HG03378 (cell line): ENCODE measurements around the gene RABL2A.
"Not testable (repeated sequence)": the region's sequence is repeated elsewhere in the genome, so short reads cannot be mapped to it uniquely, and the experiment has no call there.

Experiments
- ATAC-seq: cut with Tn5 transposase; IDR thresholded peaks from one replicate; pipeline ENCODE4 v1.9.1; 2021; ENCODE audit warnings: mild to moderate bottlenecking, moderate library complexity; ENCODE audit not compliant: unreplicated experiment

The RABL2A gene

DNA sequence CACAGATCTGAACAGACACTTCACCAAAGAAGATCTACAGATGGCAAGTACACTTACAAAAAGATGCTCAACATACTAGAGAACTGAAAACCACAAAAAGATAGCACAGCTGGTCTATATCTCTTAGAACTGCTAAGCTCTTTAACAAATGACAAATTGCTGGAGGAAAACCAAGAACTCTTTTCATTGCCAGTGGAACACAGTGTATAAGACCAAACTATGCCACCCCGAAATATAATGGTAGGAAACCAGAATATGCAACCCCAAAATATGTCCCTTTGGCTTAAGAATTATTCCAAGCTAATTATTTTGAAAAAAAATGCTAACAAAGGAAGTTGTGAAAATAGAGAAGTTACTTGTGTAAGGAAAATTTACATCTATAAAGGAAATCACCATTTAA is 21.0 kb upstream of the RABL2A start:
- not testable (repeated sequence) for ATAC-seq

DNA sequence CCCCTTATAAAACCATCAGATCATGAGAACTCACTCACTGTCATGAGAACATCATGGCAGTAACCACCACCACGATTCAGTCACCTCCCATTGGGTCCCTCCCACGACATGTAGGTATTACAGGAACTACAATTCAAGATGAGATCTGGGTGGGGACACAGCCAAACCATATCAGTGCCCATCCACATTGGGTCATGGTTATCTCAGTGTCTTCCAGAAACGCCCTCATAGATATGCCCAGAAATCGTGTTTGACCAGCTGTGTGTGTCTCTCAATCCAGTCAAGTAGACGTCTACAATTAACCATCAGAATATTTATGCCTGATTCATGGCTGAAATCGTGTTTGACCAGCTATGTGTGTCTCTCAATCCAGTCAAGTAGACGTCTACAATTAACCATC is 17.2 kb upstream of the RABL2A start:
- not testable (repeated sequence) for ATAC-seq

DNA sequence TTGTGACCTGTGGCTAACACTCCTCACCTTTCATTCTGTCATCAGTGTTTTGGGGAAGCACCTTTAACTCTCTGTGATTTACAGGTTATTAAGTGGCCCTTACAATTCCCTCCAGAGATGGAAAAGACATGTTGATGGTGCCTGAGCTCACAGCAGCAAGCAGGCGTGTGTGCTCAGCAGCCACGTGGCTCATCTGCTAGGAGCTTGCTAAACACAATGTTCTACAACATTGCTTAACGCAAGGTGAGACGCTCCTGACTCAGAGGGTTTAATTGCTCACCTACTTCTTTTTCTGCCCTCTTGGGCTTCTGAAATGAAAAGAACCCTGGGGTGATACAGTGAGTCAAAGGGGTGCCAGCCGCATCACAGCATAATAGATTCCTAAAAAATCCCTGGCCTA is 6.1 kb upstream of the RABL2A start:
- not testable (repeated sequence) for ATAC-seq

DNA sequence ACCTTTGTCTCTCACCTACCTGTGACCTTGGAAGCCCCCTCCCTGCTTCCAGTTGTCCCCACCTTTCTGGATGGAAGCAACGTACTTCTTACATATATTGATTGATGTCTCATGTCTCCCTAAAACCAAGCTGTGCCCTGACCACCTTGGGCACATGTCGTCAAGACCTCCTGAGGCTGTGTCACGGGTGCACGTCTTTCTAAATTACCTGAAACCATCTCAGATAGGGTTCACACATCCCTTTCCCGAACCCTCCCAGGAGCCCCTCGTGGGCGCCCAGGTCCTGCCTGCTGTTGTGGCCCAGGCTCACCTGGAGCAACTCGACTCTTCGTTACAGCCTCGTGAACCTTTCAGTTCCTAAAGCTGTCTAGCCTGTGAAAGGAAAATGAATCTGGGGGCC is 1.2 kb upstream of the RABL2A start:
- ATAC-seq: not testable (repeated sequence)

DNA sequence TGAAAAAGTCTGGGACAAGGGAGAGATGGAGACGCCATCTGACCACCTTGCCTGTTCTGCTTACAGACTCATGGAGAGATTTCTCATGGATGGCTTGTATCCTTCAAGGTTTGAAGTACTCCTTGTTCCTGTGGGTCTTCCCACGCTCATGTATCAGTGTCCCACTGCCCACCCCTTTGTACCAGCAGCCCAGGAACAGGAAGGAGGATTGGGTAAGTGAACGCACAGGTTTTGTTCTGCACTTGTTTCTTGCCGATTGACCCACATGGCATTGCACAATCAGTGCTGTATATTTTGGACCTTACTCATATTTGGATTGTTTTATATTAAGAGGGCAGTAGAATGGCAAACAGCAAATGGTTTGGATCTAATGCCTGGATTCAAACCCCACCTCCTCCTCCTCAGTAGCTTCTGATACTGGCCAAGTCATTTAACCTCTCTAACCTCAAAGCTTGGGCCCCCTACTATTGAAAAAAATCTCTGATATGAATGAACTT is 5.8 kb downstream of the RABL2A start:
- not testable (repeated sequence) for ATAC-seq

GRCh38 chr2:113635358-113635757 is 8.3 kb downstream of the RABL2A start:
- not testable (repeated sequence) for ATAC-seq

DNA sequence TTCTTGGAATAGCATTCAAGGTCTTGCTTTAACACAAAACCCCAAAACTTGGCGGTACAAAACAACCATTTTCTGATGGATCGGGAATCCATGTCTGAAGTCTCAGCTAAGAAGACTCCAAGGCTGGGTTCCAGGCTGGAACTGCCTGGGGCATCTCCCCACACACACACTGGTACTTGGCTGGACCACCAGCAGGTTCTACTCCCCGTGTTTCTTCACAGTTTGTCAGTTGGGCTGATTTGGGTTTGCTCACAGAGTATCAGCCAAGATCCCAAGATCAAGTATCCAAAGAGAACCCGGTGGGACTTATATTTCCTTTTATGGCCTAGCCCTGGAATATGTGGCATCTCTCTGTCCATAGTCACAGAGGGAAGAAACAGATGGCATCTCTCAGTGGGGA is 9.2 kb downstream of the RABL2A start:
- not testable (repeated sequence) for ATAC-seq

DNA sequence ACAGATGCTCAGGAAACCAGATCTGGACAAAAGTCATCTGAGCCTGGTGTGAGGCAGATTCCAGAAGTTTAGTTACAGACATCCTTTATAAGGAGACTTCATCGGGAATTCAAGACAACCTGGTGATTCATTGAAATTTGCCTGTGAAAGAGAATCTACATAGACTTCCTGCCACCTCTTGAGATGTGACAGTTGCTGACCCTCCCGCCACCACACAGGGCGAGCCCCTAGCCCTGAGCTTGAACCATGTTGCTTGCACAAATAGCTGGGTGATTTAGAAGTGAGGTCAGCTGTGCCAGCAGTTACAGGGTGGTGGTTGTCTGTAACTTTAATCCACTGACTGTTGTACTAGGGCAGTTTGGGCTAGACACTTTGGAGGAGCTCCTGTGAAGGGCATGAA is 11.0 kb downstream of the RABL2A start:
- not testable (repeated sequence) for ATAC-seq

- ATAC-seq: not testable (repeated sequence)
Observed at GRCh38 chr2:113646217-113646616, 19.2 kb downstream of the RABL2A start.

GRCh38 chr2:113650834-113651815 is 24.1 kb downstream of the RABL2A start:
- not testable (repeated sequence) for ATAC-seq

DNA sequence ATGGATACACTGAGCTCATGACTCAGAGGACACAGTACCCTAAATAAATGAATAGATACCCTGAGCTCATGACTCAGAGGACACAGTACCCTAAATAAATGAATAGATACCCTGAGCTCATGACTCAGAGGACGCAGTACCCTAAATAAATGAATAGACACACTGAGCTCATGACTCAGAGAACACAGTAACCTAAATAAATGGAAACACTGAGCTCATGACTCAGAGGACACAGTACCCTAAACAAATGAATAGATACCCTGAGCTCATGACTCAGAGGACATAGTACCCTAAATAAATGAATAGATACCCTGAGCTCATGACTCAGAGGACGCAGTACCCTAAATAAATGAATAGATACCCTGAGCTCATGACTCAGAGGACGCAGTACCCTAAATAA is 25.5 kb downstream of the RABL2A start:
- not testable (repeated sequence) for ATAC-seq

DNA sequence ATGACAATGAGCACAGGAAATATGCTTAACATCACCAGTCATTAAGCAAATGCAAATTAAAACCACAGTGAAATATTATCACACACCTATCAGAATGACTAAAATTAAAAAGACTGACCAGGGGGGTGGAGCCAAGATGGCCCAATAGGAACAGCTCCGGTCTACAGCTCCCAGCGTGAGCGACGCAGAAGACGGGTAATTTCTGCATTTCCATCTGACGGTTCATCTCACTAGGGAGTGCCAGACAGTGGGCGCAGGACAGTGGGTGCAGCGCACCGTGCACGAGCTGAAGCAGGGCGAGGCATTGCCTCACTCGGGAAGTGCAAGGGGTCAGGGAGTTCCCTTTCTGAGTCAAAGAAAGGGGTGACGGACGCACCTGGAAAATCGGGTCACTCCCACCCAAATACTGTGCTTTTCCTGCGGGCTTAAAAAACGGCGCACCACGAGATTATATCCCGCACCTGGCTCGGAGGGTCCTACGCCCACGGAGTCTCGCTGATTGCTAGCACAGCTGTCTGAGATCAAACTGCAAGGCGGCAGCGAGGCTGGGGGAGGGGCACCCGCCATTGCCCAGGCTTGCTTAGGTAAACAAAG is 29.1 kb downstream of the RABL2A start:
- ATAC-seq: not testable (repeated sequence)

- not testable (repeated sequence) for ATAC-seq
Observed at GRCh38 chr2:113657735-113658134, 30.7 kb downstream of the RABL2A start.

- ATAC-seq: not testable (repeated sequence)
Observed at GRCh38 chr2:113663285-113664060, 36.4 kb downstream of the RABL2A start.

- ATAC-seq: not testable (repeated sequence)
Observed at GRCh38 chr2:113664761-113665533, 37.9 kb downstream of the RABL2A start.

GRCh38 chr2:113669013-113669412 is 41.9 kb downstream of the RABL2A start:
- not testable (repeated sequence) for ATAC-seq

- no peak for ATAC-seq
Observed at GRCh38 chr2:113672326-113672932, 45.4 kb downstream of the RABL2A start.

GRCh38 chr2:113675875-113676274 is 48.8 kb downstream of the RABL2A start:
- no peak for ATAC-seq

DNA sequence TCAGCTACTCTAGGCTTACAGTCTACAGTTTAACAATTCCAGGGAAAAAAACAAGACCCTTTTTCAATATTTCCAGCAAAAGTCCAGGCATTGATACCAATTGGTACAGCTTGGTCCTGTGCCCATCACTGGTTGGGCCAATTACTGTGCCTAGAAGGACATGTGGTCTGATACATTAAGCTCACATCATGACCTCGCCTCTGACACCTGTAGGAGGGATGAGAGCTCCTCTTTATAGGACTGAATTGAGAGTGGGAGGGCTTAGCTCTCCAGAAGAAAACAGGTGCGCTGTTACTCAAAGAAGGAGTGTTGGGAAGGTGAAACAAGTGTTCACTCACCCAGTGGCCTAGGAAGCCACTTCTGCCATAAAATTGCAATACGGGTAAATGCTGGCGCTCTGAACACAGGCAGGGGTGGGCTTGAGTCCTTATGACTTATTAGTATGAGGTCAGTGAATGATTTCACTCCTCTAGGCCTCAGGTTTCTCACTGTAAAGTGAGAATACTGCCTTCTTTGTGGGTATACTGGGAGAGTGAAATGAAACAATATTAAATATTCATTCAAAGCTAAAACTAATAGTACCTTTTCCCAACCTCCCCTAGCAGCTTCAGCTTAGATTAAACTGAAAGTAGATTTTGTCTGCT is 49.7 kb downstream of the RABL2A start:
- ATAC-seq: no peak
